PFSK-1 (cell line): Measurements from ENCODE around the gene NALCN.

ENCODE experiments used
- FOXP2 ChIP-seq: optimal IDR thresholded peaks from 2 replicates; pipeline ENCODE3; 2011; ENCODE audit warnings: borderline replicate concordance, control low read depth, inconsistent platforms; ENCODE audit not compliant: insufficient read depth; ENCODE audit errors: extremely low read length, extremely low read depth
- POLR2AphosphoS5 ChIP-seq: IDR thresholded peaks from 2 replicates; pipeline ENCODE4 v1.6.1; 2012; ENCODE audit warnings: low read depth, mild to moderate bottlenecking, control low read depth, low read length, moderate library complexity
- REST ChIP-seq, 2 experiments: IDR thresholded peaks; 2 replicates each; pipeline versions ENCODE4 v1.6.1 to v1.8.0; 2011 to 2012; ENCODE audit warnings: low read depth in 2 of 2, low read length in 2 of 2, control low read depth in 1 of 2, inconsistent platforms in 1 of 2, mild to moderate bottlenecking in 1 of 2, moderate library complexity in 1 of 2; ENCODE audit not compliant: insufficient read depth in 1 of 2
- SIN3A ChIP-seq: IDR thresholded peaks from 2 replicates; pipeline ENCODE4 v1.6.1; 2012; ENCODE audit warnings: mild to moderate bottlenecking, low read length, moderate library complexity, borderline replicate concordance; ENCODE audit not compliant: insufficient read depth
- TAF1 ChIP-seq: IDR thresholded peaks from 2 replicates; pipeline ENCODE4 v1.6.1; 2012; ENCODE audit warnings: low read length, control low read depth, borderline replicate concordance; ENCODE audit not compliant: insufficient read depth

- TF ChIP-seq POLR2AphosphoS5 (no peak), REST (IDR thresholded peaks at IDR 0.05; ENCODE audit: insufficient read depth in 1 of 2, low read depth in 2 of 2, low read length in 2 of 2) (no peak), TAF1 (no peak), SIN3A (no peak), FOXP2 (no peak)
Observed at GRCh38 chr13:101085551-101085950, 330.8 kb downstream of the NALCN start.
